Measurements from ENCODE around the gene TRAPPC8.
"Not testable (repeated sequence)": the region's sequence is repeated elsewhere in the genome, so short reads cannot be mapped to it uniquely, and the experiment has no call there.

DNA sequence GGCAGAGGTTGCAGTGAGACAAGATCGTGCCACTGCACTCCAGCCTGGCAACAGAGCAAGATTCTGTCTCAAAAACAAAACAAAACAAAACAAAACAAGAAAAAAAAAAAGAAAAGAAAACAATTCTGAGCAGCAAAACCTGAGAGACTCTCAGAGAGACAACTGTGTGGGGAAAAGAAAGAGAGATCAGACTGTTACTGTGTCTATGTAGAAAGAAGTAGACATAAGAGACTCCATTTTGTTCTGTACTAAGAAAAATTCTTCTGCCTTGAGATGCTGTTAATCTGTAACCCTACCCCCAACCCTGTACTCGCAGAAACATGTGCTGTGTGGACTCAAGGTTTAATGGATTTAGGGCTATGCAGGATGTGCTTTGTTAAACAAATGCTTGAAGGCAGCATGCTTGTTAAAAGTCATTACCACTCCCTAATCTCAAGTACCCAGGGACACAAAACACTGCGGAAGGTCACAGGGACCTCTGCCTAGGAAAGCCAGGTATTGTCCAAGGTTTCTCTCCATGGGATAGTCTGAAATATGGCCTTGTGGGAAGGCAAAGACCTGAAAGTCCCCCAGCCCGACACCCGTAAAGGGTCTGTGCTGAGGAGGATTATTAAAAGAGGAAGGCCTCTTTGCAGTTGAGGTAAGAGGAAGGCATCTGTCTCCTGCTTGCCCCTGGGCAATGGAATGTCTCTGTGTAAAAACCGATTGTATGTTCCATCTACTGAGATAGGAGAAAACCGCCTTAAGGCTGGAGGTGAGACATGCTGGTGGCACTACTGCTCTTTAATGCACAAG, 132.4 kb downstream of the TRAPPC8 start:
- TF ChIP-seq EZH2 (IDR thresholded peaks at IDR 0.05; ENCODE audit: low read depth, unreplicated experiment); POLR2AphosphoS5 (IDR thresholded peaks at IDR 0.05; ENCODE audit: low read depth); EZH2phosphoT487 (IDR thresholded peaks at IDR 0.05; ENCODE audit: unreplicated experiment): not testable (repeated sequence)
- TF ChIP-seq, protein P1, sequence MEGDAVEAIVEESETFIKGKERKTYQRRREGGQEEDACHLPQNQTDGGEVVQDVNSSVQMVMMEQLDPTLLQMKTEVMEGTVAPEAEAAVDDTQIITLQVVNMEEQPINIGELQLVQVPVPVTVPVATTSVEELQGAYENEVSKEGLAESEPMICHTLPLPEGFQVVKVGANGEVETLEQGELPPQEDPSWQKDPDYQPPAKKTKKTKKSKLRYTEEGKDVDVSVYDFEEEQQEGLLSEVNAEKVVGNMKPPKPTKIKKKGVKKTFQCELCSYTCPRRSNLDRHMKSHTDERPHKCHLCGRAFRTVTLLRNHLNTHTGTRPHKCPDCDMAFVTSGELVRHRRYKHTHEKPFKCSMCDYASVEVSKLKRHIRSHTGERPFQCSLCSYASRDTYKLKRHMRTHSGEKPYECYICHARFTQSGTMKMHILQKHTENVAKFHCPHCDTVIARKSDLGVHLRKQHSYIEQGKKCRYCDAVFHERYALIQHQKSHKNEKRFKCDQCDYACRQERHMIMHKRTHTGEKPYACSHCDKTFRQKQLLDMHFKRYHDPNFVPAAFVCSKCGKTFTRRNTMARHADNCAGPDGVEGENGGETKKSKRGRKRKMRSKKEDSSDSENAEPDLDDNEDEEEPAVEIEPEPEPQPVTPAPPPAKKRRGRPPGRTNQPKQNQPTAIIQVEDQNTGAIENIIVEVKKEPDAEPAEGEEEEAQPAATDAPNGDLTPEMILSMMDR (conservative IDR thresholded peaks at IDR 0.05; ENCODE audit: low read depth in 2 of 2) = not testable (repeated sequence)
